ENCODE data around the gene HCRT.

The HCRT gene

DNA sequence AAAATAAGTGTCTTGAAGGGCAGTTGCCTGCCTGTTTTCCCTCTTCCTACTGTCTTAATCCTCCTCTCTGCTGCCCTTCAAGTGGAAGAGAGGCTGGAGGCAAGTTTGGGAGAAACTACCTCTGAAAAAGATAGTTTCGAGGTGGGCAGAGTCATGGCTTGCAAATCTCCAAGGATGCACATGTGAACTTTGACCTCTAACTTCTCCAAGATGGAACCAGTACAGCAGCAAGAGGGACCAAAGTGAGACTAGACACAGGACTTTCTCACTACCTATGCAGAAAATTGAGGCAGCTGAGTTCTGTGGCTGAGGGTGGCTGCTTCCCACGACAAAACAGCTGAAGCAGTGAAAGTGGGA is 3.4 kb downstream of the HCRT start:
- TF ChIP-seq CREB1 (IDR thresholded peaks at IDR 0.05; ENCODE audit: low read depth) (no peak), EP300 (IDR thresholded peaks at IDR 0.05; ENCODE audit: borderline replicate concordance) (no peak), TEAD4 (IDR thresholded peaks at IDR 0.05) (no peak), RAD21 (IDR thresholded peaks at IDR 0.05; ENCODE audit: low read depth) (no peak), TAF1 (IDR thresholded peaks at IDR 0.05; ENCODE audit: low read depth) (no peak), YY1 (IDR thresholded peaks at IDR 0.05; ENCODE audit: low read depth) (no peak), TCF12 (IDR thresholded peaks at IDR 0.05; ENCODE audit: low read depth) (no peak), CEBPB (IDR thresholded peaks at IDR 0.05) (no peak), NFIC (IDR thresholded peaks at IDR 0.05) (no peak), FOXM1 (IDR thresholded peaks at IDR 0.05; ENCODE audit: borderline replicate concordance, low read depth) (no peak), ZBTB7A (IDR thresholded peaks at IDR 0.05; ENCODE audit: low read depth) (no peak)
- TF ChIP-seq, protein P1, sequence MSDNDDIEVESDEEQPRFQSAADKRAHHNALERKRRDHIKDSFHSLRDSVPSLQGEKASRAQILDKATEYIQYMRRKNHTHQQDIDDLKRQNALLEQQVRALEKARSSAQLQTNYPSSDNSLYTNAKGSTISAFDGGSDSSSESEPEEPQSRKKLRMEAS (IDR thresholded peaks at IDR 0.05) = no peak
- TF ChIP-seq, protein P2, sequence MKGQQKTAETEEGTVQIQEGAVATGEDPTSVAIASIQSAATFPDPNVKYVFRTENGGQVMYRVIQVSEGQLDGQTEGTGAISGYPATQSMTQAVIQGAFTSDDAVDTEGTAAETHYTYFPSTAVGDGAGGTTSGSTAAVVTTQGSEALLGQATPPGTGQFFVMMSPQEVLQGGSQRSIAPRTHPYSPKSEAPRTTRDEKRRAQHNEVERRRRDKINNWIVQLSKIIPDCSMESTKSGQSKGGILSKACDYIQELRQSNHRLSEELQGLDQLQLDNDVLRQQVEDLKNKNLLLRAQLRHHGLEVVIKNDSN (IDR thresholded peaks at IDR 0.05) = no peak
- TF ChIP-seq, protein P3, sequence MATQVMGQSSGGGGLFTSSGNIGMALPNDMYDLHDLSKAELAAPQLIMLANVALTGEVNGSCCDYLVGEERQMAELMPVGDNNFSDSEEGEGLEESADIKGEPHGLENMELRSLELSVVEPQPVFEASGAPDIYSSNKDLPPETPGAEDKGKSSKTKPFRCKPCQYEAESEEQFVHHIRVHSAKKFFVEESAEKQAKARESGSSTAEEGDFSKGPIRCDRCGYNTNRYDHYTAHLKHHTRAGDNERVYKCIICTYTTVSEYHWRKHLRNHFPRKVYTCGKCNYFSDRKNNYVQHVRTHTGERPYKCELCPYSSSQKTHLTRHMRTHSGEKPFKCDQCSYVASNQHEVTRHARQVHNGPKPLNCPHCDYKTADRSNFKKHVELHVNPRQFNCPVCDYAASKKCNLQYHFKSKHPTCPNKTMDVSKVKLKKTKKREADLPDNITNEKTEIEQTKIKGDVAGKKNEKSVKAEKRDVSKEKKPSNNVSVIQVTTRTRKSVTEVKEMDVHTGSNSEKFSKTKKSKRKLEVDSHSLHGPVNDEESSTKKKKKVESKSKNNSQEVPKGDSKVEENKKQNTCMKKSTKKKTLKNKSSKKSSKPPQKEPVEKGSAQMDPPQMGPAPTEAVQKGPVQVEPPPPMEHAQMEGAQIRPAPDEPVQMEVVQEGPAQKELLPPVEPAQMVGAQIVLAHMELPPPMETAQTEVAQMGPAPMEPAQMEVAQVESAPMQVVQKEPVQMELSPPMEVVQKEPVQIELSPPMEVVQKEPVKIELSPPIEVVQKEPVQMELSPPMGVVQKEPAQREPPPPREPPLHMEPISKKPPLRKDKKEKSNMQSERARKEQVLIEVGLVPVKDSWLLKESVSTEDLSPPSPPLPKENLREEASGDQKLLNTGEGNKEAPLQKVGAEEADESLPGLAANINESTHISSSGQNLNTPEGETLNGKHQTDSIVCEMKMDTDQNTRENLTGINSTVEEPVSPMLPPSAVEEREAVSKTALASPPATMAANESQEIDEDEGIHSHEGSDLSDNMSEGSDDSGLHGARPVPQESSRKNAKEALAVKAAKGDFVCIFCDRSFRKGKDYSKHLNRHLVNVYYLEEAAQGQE (IDR thresholded peaks at IDR 0.05; ENCODE audit: low read depth) = no peak

DNA sequence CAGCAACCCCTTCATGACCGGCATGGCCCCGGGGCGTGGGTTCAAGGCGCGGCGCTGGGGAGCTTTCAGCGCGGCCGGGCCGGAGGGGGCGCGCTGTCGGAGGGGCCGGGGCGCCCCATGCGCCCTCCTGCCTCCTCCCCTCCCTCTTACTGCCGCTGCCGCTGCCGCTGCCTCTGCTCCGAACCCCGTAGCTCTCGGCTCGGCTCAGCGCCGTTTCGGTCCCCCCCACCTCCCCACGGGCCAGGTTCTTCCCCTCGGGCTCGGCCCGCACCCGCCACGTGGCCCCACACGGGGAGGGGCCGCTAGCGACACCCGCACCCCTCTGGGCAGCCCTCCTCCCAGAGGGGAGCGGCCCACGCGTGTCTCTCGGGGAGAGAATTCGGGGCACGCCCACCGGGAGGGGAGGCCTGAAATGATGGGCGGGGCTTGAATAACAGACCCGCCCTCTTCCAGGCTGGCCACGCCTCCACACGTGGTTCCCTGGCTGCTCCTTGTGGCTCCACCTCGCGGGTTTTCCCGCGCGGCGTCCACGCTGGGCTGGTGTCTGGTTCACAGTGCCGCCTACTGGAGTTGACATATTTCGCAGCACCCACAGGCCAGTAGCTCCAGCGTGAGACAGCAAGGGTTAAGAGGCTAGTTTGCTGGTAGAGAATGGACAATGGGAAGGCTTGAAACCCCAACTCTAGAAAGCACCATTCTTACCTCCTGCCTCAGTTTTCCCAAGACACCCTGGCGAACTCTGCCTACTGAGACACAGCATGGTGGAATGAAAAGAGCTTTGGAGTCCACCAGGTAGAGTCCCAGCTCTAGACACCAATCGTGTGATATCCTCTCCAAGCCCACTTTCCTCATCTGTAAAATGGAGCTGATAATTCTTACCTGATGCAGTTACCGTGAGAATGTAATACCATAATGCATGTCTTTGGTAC is 4.1 kb downstream of the HCRT start, which contains the start of gene KCNH4:
TSS of gene KCNH4 (minus strand) at position 221 of the 929 bp plus-strand sequence. CDS start at position 24, 197 bp downstream.
- TF ChIP-seq, protein P2 (IDR thresholded peaks at IDR 0.05) = peak; percentile 83
- TF ChIP-seq CREB1 (IDR thresholded peaks at IDR 0.05; ENCODE audit: low read depth) (no peak), RAD21 (IDR thresholded peaks at IDR 0.05; ENCODE audit: low read depth) (peak; percentile 76), CEBPB (IDR thresholded peaks at IDR 0.05) (0 out of 2 replicates have a peak, but pooled peaks have one; percentile 14), EGR1 (IDR thresholded peaks at IDR 0.05) (no peak), FOXM1 (IDR thresholded peaks at IDR 0.05; ENCODE audit: borderline replicate concordance, low read depth) (no peak)
- TF ChIP-seq, protein P1 (IDR thresholded peaks at IDR 0.05) = peak; percentile 99

DNA sequence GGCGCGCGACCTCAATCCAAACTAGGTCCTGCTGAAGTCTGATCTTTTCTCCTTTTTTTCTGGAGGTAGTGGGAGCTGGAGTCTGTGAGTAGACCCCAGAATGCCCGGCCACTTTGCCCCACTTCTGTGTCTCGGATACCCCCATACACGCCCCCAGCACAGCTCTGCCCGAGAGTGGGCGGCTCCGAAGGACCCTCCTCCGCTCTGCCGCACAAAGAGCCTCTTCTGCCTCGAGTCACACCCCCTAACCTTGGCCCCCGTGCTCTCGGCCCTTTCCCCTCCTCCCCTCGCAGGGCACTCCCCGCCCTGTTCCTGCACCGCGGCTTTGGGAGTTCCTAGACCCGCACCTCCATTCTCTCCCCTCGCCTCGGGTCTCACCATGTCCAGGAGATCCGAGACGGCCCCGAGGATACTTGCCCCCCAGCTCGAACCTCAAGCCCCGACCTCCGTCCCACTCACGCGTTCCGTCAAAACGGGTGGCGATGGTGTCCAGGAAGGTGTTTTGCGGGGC is 4.8 kb downstream of the HCRT start:
- no peak for TF ChIP-seq NFIC (IDR thresholded peaks at IDR 0.05)
- TF ChIP-seq, protein P2 (IDR thresholded peaks at IDR 0.05) = no peak
- TF ChIP-seq TAF1 (IDR thresholded peaks at IDR 0.05; ENCODE audit: low read depth) = peak; percentile 24; the same call in 1 of the 2 replicates
- no peak for TF ChIP-seq YY1 (IDR thresholded peaks at IDR 0.05; ENCODE audit: low read depth)
- TF ChIP-seq TEAD4 (IDR thresholded peaks at IDR 0.05) = no peak
- TF ChIP-seq ZBTB7A (IDR thresholded peaks at IDR 0.05; ENCODE audit: low read depth) = no peak; the same call in 1 of the 2 replicates

DNA sequence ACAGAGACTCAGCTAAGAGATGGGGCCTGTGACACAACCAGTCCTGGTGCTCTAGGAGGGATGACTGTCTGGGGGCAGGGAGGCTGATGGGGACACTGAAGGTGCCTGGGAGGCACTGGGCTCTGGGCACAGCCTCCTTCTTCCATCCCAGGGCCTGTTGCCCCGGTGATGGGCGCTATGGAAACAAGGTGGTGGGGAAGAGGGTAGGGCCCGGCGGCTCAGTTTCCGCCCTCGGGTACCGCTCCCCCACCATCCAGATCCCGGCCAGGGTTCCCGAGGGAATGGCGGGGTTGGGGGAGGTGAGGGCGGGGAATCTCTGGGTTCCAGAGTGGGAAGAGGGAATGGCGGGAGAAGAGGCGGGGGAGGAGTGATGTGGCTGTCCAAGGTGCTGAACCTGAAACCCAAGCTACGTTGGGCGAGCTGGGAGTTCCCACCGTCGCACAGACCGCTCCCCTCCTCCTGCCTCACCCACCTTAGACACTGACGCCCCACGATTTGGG is 5.3 kb downstream of the HCRT start:
- TF ChIP-seq, protein P1 (IDR thresholded peaks at IDR 0.05) = peak; percentile 62; the same call in 1 of the 2 replicates
- TF ChIP-seq YY1 (IDR thresholded peaks at IDR 0.05; ENCODE audit: low read depth) (peak; percentile 65), RAD21 (IDR thresholded peaks at IDR 0.05; ENCODE audit: low read depth) (no peak), EGR1 (IDR thresholded peaks at IDR 0.05) (peak; percentile 76), TCF12 (IDR thresholded peaks at IDR 0.05; ENCODE audit: low read depth) (no peak)
- TF ChIP-seq, protein P3 (IDR thresholded peaks at IDR 0.05; ENCODE audit: low read depth) = peak; percentile 92

DNA sequence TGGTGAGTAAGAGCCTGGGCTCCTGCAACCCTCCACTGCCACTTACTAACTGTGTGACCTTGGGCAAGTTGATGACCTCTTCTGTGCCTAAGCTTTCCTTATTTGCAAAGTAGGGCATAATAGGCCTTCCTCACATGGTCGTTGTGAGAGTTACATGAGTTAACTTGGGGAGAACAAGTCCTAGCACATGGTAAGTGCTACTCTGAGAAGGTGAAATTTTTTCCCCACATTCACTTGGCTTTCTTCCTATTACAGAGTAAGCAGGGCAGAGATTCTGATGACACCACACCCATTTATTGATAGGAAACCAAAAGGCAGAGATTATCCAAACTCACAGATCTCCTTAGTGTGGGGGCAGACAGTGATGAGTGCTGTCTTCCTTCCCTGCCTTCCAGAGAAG is 5.9 kb downstream of the HCRT start:
- TF ChIP-seq EGR1 (IDR thresholded peaks at IDR 0.05) (no peak), RAD21 (IDR thresholded peaks at IDR 0.05; ENCODE audit: low read depth) (no peak), CEBPB (IDR thresholded peaks at IDR 0.05) (no peak), YY1 (IDR thresholded peaks at IDR 0.05; ENCODE audit: low read depth) (no peak), ZBTB7A (IDR thresholded peaks at IDR 0.05; ENCODE audit: low read depth) (no peak), EP300 (IDR thresholded peaks at IDR 0.05; ENCODE audit: borderline replicate concordance) (no peak), TAF1 (IDR thresholded peaks at IDR 0.05; ENCODE audit: low read depth) (no peak), TEAD4 (IDR thresholded peaks at IDR 0.05) (no peak), TCF12 (IDR thresholded peaks at IDR 0.05; ENCODE audit: low read depth) (no peak), NFIC (IDR thresholded peaks at IDR 0.05) (no peak), CREB1 (IDR thresholded peaks at IDR 0.05; ENCODE audit: low read depth) (no peak), FOXM1 (IDR thresholded peaks at IDR 0.05; ENCODE audit: borderline replicate concordance, low read depth) (no peak)
- TF ChIP-seq, protein P1 (IDR thresholded peaks at IDR 0.05) = no peak
- TF ChIP-seq, protein P3 (IDR thresholded peaks at IDR 0.05; ENCODE audit: low read depth) = no peak
- TF ChIP-seq, protein P2 (IDR thresholded peaks at IDR 0.05) = no peak

Data from Ishikawa (cell line).